HepG2 (cell line): Measurements from ENCODE around the gene HMGN4. TPM values are rescaled to one million over a fixed set of nuclear protein-coding genes. Genes with fewer than 3 reads are reported as not detected.

Experiments used
- BATF2 ChIP-seq: sonication (generic); formaldehyde crosslinking; IDR thresholded peaks from 2 replicates; pipeline ENCODE4 v1.8.0; 2022; ENCODE audit warnings: mild to moderate bottlenecking, missing genetic modification reagents, moderate library complexity
- BORCS8-MEF2B ChIP-seq: sonication (generic); formaldehyde crosslinking; IDR thresholded peaks from 2 replicates; pipeline ENCODE4 v1.8.0; 2022; ENCODE audit warnings: mild to moderate bottlenecking, missing genetic modification reagents
- CHD2 ChIP-seq: IDR thresholded peaks from 2 replicates; pipeline ENCODE4 v1.6.1; 2011; ENCODE audit warnings: low read depth, low read length, improper control_type of control experiment
- DR1 ChIP-seq: sonication (generic); formaldehyde crosslinking; IDR thresholded peaks from 2 replicates; pipeline ENCODE4 v1.8.0; 2021; ENCODE audit warnings: mild to moderate bottlenecking, missing genetic modification reagents, inconsistent platforms
- GABPA ChIP-seq, 2 experiments: IDR thresholded peaks; 2 replicates each; pipeline ENCODE4 v1.6.1; 2011 to 2016; ENCODE audit warnings: low read depth in 2 of 2, low read length in 1 of 2, missing biosample characterization in 1 of 2, missing genetic modification characterization in 1 of 2
- HMG20B ChIP-seq: conservative IDR thresholded peaks from 2 replicates; pipeline ENCODE4 v1.6.1; 2016; ENCODE audit warnings: missing genetic modification reagents, missing compliant biosample characterization
- JUN ChIP-seq: sonication (generic); formaldehyde crosslinking; IDR thresholded peaks from 2 replicates; pipeline ENCODE4 v1.4.0; 2020; ENCODE audit warnings: mild to moderate bottlenecking, missing genetic modification reagents
- MAFG ChIP-seq: sonication (generic); formaldehyde crosslinking; IDR thresholded peaks from 2 replicates; pipeline ENCODE4 v1.5.1; 2020; ENCODE audit warnings: mild to moderate bottlenecking, missing genetic modification reagents
- REXO4 ChIP-seq: sonication (generic); formaldehyde crosslinking; IDR thresholded peaks from 2 replicates; pipeline ENCODE4 v1.8.0; 2022; ENCODE audit warnings: missing genetic modification reagents, mild to moderate bottlenecking, borderline replicate concordance
- SCMH1 ChIP-seq: sonication (generic); formaldehyde crosslinking; IDR thresholded peaks from 2 replicates; pipeline ENCODE4 v1.9.0; 2021; ENCODE audit warnings: missing genetic modification reagents, mild to moderate bottlenecking, borderline replicate concordance
- ZBTB26 ChIP-seq: IDR thresholded peaks from 2 replicates; pipeline ENCODE4 v1.6.1; 2016; ENCODE audit warnings: missing compliant biosample characterization, missing genetic modification reagents, borderline replicate concordance
- ZNF235 ChIP-seq: sonication (generic); formaldehyde crosslinking; IDR thresholded peaks from 2 replicates; pipeline ENCODE4 v1.8.1; 2023; ENCODE audit warnings: mild to moderate bottlenecking, missing genetic modification reagents, borderline replicate concordance
- ZNF274 ChIP-seq: sonication (generic); formaldehyde crosslinking; IDR thresholded peaks from 2 replicates; pipeline ENCODE4 v1.5.1; 2020; ENCODE audit warnings: mild to moderate bottlenecking, missing genetic modification reagents
- ZNF329 ChIP-seq: sonication (generic); formaldehyde crosslinking; IDR thresholded peaks from 2 replicates; pipeline ENCODE4 v1.9.0; 2021; ENCODE audit warnings: low read depth, mild to moderate bottlenecking, missing genetic modification reagents
- ZNF530 ChIP-seq: sonication (generic); formaldehyde crosslinking; IDR thresholded peaks from 2 replicates; pipeline ENCODE4 v1.5.0; 2020; ENCODE audit warnings: low read depth, mild to moderate bottlenecking, missing genetic modification reagents
- ZNF784 ChIP-seq: sonication (generic); formaldehyde crosslinking; IDR thresholded peaks from 2 replicates; pipeline ENCODE4 v1.5.1; 2020; ENCODE audit warnings: missing genetic modification reagents, mild to moderate bottlenecking, borderline replicate concordance
- polyA plus RNA-seq, 8 experiments: library from polyadenylated mRNA; depleted of rRNA in 3 of 8; stranded (reverse) in 7 of 8; unstranded in 1 of 8; fragments of >200 nt; fragmentation: Illumina TruSeq in 4 of 8; extraction: Trizol in 4 of 8; gene quantifications; 2 replicates each; pipeline versions ENCODE4 v1.2.1 to v1.2.3, GENCODE V29; 2011 to 2016; ENCODE audit warnings: low read depth in 4 of 8, missing spikeins in 1 of 8, mixed read lengths in 1 of 8; ENCODE audit not compliant: insufficient read depth in 1 of 8
- total RNA-seq, 5 experiments: library from RNA; depleted of rRNA; stranded (reverse); fragments of >200 nt; fragmentation: Illumina TruSeq; extraction: Trizol; gene quantifications; 2 replicates each; pipeline ENCODE4 v1.2.3, GENCODE V29; 2016; ENCODE audit warnings: low read depth in 1 of 5
- TF ChIP-seq, protein P1 (sequence below): sonication (generic); formaldehyde crosslinking; IDR thresholded peaks from 2 replicates; pipeline ENCODE4 v1.5.1; 2020; ENCODE audit warnings: mild to moderate bottlenecking, moderate library complexity, missing genetic modification reagents
- TF ChIP-seq, protein P2 (sequence below): sonication (generic); formaldehyde crosslinking; IDR thresholded peaks from 2 replicates; pipeline ENCODE4 v1.8.1; 2023; ENCODE audit warnings: missing genetic modification reagents, inconsistent platforms, borderline replicate concordance
- TF ChIP-seq, protein P3 (sequence below): sonication (generic); formaldehyde crosslinking; IDR thresholded peaks from 2 replicates; pipeline ENCODE4 v1.5.1; 2020; ENCODE audit warnings: mild to moderate bottlenecking, missing genetic modification reagents, borderline replicate concordance
- TF ChIP-seq, protein P4 (sequence below): sonication (generic); formaldehyde crosslinking; IDR thresholded peaks from 2 replicates; pipeline ENCODE4 v1.5.0; 2020; ENCODE audit warnings: missing genetic modification reagents

Gene HMGN4
- total and polyA plus RNA-seq, 2 of the 13 experiments (the other 11 are each of a cell fraction or from before 2014, with no cell fraction given), result 39.9 to 52.1 TPM

DNA sequence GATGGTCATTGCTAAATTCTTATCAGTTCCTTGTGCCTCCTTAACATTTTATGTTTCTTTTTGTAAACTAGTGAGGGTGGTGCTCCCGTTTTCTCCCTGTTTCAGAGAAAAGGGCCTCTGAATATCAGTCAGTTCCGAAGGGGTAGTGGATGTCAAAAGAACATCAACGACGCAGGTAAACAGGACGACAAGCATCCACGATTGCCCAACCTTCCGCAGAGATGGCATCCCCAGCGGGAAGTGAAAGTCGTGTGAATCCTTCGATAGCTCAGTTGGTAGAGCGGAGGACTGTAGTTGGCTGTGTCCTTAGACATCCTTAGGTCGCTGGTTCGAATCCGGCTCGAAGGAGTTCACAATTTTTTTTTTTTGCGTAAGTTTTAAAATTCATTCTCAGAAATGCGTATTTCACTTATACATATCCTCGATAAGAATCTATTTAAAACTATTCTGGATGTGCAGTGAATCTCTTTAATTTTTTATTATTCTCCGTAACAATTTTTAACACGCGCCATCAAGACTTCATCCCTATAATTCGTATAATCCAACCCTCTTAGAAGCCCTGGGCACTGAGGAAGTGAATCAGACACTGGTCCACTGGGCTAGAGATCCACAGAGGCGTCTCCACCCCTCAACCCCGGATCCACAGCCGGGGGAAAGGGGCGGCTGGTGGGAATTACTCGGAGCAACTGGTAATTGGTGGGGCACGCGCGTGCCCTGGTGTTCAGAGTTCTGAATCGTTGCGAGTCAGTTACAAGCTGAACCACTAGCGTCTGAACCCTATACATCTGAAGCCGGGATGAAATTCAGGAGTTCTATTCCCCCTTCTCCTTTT is 30.7 kb downstream of the HMGN4 start (continued):
- TF ChIP-seq, protein P1, sequence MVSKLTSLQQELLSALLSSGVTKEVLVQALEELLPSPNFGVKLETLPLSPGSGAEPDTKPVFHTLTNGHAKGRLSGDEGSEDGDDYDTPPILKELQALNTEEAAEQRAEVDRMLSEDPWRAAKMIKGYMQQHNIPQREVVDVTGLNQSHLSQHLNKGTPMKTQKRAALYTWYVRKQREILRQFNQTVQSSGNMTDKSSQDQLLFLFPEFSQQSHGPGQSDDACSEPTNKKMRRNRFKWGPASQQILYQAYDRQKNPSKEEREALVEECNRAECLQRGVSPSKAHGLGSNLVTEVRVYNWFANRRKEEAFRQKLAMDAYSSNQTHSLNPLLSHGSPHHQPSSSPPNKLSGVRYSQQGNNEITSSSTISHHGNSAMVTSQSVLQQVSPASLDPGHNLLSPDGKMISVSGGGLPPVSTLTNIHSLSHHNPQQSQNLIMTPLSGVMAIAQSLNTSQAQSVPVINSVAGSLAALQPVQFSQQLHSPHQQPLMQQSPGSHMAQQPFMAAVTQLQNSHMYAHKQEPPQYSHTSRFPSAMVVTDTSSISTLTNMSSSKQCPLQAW (CRISPR knock-in tag), result 0 out of 2 replicates have a peak, but pooled peaks have one; percentile 38
- no peak for TF ChIP-seq GABPA (IDR thresholded peaks at IDR 0.05; ENCODE audit: low read depth, low read length)
- TF ChIP-seq GABPA (CRISPR knock-in tag; IDR thresholded peaks at IDR 0.05; ENCODE audit: low read depth), result peak; percentile 56
- no peak for TF ChIP-seq MAFG (CRISPR knock-in tag)
- peak; percentile 63; the same call in 1 of the 2 replicates for TF ChIP-seq HMG20B
- TF ChIP-seq ZNF329, result no peak
- TF ChIP-seq ZNF530, result no peak
- peak; percentile 48; the same call in 1 of the 2 replicates for TF ChIP-seq BORCS8-MEF2B (CRISPR knock-in tag)
- TF ChIP-seq JUN (CRISPR knock-in tag), result no peak
- peak; percentile 59; the same call in 1 of the 2 replicates for TF ChIP-seq ZNF784 (CRISPR knock-in tag)
- TF ChIP-seq, protein P2, sequence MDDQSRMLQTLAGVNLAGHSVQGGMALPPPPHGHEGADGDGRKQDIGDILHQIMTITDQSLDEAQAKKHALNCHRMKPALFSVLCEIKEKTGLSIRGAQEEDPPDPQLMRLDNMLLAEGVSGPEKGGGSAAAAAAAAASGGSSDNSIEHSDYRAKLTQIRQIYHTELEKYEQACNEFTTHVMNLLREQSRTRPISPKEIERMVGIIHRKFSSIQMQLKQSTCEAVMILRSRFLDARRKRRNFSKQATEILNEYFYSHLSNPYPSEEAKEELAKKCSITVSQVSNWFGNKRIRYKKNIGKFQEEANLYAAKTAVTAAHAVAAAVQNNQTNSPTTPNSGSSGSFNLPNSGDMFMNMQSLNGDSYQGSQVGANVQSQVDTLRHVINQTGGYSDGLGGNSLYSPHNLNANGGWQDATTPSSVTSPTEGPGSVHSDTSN (CRISPR knock-in tag), result no peak
- TF ChIP-seq, protein P3, sequence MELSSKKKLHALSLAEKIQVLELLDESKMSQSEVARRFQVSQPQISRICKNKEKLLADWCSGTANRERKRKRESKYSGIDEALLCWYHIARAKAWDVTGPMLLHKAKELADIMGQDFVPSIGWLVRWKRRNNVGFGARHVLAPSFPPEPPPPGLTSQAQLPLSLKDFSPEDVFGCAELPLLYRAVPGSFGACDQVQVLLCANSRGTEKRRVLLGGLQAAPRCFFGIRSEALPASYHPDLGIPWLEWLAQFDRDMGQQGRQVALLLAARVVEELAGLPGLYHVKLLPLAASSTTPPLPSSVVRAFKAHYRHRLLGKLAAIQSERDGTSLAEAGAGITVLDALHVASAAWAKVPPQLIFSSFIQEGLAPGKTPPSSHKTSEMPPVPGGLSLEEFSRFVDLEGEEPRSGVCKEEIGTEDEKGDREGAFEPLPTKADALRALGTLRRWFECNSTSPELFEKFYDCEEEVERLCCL (CRISPR knock-in tag), result no peak
- TF ChIP-seq REXO4 (CRISPR knock-in tag), result no peak
- TF ChIP-seq ZNF235 (CRISPR knock-in tag), result no peak
- no peak for TF ChIP-seq CHD2
- TF ChIP-seq, protein P4, sequence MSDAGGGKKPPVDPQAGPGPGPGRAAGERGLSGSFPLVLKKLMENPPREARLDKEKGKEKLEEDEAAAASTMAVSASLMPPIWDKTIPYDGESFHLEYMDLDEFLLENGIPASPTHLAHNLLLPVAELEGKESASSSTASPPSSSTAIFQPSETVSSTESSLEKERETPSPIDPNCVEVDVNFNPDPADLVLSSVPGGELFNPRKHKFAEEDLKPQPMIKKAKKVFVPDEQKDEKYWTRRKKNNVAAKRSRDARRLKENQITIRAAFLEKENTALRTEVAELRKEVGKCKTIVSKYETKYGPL, result 0 out of 2 replicates have a peak, but pooled peaks have one; percentile 9
- no peak for TF ChIP-seq SCMH1
- no peak for TF ChIP-seq ZNF274 (CRISPR knock-in tag)
- TF ChIP-seq BATF2 (CRISPR knock-in tag), result no peak
- no peak for TF ChIP-seq DR1 (CRISPR knock-in tag)
- peak; percentile 88 for TF ChIP-seq ZBTB26
